ENCODE data around the gene ALPL. TPM values are rescaled to one million over a fixed set of nuclear protein-coding genes. Genes with fewer than 3 reads are reported as not detected.

The ALPL gene
- total RNA-seq, 6 donors from 2014 or later: 72.3 to 327 (median 182) TPM

- H3K9me3 ChIP-seq: no peaks in the 10 kb centered on the region
- ATAC-seq (ENCODE audit: low FRiP score in 2 of 2) (peak; percentile 56 to 82), DNase-seq (peak in 1 of 2 donors; percentile 77)
- 65 to 69% methylated on average over 11 of the region's 11 CpGs for WGBS, 2 donors
- peaks cover 0 to 8% (median 2%) of the 10 kb centered on the region in 4 donors for H3K27me3 ChIP-seq
- peaks cover 6 to 42% (median 27%) of the 10 kb centered on the region in 4 donors for H3K4me1 ChIP-seq
- no peaks in the 10 kb centered on the region for H3K36me3 ChIP-seq
- H3K27ac ChIP-seq: peak overlapping the region; percentile 64 to 92 (median 74)
- TF ChIP-seq POLR2A (IDR thresholded peaks at IDR 0.05): peak in 1 of 4 donors; percentile 29
- TF ChIP-seq EP300 (IDR thresholded peaks at IDR 0.05): peak in 2 of 4 donors; percentile 61 to 80
- TF ChIP-seq POLR2AphosphoS5 (IDR thresholded peaks at IDR 0.05): peak; percentile 8 to 59
- TF ChIP-seq CTCF (IDR thresholded peaks at IDR 0.05): no peak
- H3K4me3 ChIP-seq: peak overlapping the region in 3 of 4 donors; percentile 44 to 54 (median 49)
These were observed 2.6 kb downstream of the ALPL start for GRCh38 chr1:21511579-21512522.

GRCh38 chr1:21514245-21514644 lies 5.0 kb downstream of the ALPL start:
- no peak for DNase-seq
- ATAC-seq (ENCODE audit: low FRiP score in 2 of 2): no peak
- H3K4me3 ChIP-seq: no peak overlapping the region
- peak overlapping the region in 2 of 4 donors; percentile 71 to 76 for H3K27ac ChIP-seq
- H3K27me3 ChIP-seq: peaks cover 0 to 2% (median 0%) of the 10 kb centered on the region in 4 donors
- peaks cover 0 to 45% (median 25%) of the 10 kb centered on the region in 4 donors for H3K4me1 ChIP-seq
- WGBS, 2 donors: 68 to 81% methylated on average over 3 to 5 of the region's 5 CpGs
- no peaks in the 10 kb centered on the region for H3K9me3 ChIP-seq
- no peaks in the 10 kb centered on the region for H3K36me3 ChIP-seq
- TF ChIP-seq POLR2A (IDR thresholded peaks at IDR 0.05) (no peak), POLR2AphosphoS5 (IDR thresholded peaks at IDR 0.05) (no peak), EP300 (IDR thresholded peaks at IDR 0.05) (no peak), CTCF (IDR thresholded peaks at IDR 0.05) (no peak)

GRCh38 chr1:21517161-21517589 lies 8.0 kb downstream of the ALPL start:
- Histone ChIP-seq H3K27me3 (no peaks in the 10 kb centered on the region), H3K4me3 (no peak overlapping the region), H3K36me3 (no peaks in the 10 kb centered on the region), H3K9me3 (no peaks in the 10 kb centered on the region), H3K27ac (peak overlapping the region in 3 of 4 donors; percentile 27 to 76 (median 71)), H3K4me1 (peaks cover 0 to 28% (median 16%) of the 10 kb centered on the region in 4 donors)
- DNase-seq (peak in 1 of 2 donors; percentile 75), ATAC-seq (ENCODE audit: low FRiP score in 2 of 2) (peak; percentile 66 to 83)
- WGBS, 2 donors: 55 to 58% methylated on average over 2 to 3 of the region's 3 CpGs
- no peak for TF ChIP-seq CTCF (IDR thresholded peaks at IDR 0.05)
- peak in 1 of 4 donors; percentile 35 for TF ChIP-seq POLR2A (IDR thresholded peaks at IDR 0.05)
- peak in 3 of 4 donors; percentile 69 to 90 (median 72) for TF ChIP-seq EP300 (IDR thresholded peaks at IDR 0.05)
- peak; percentile 33 to 43 for TF ChIP-seq POLR2AphosphoS5 (IDR thresholded peaks at IDR 0.05)

GRCh38 chr1:21517660-21518480 lies 8.6 kb downstream of the ALPL start:
- no peaks in the 10 kb centered on the region for H3K36me3 ChIP-seq
- H3K9me3 ChIP-seq: no peaks in the 10 kb centered on the region
- 72 to 74% methylated on average over 13 of the region's 13 CpGs for WGBS, 2 donors
- H3K4me1 ChIP-seq: peaks cover 0 to 24% (median 10%) of the 10 kb centered on the region in 4 donors
- ATAC-seq (ENCODE audit: low FRiP score in 2 of 2) (peak in 1 of 2 donors; percentile 32), DNase-seq (no peak)
- TF ChIP-seq EP300 (IDR thresholded peaks at IDR 0.05): no peak
- no peak for TF ChIP-seq CTCF (IDR thresholded peaks at IDR 0.05)
- TF ChIP-seq POLR2AphosphoS5 (IDR thresholded peaks at IDR 0.05): no peak
- no peak for TF ChIP-seq POLR2A (IDR thresholded peaks at IDR 0.05)
- H3K4me3 ChIP-seq: no peak overlapping the region
- H3K27me3 ChIP-seq: no peaks in the 10 kb centered on the region
- peak overlapping the region; percentile 2 to 76 (median 47) for H3K27ac ChIP-seq

All from upper lobe of left lung (tissue), 6 donors.